ENCODE results near the gene PAM.

DNA sequence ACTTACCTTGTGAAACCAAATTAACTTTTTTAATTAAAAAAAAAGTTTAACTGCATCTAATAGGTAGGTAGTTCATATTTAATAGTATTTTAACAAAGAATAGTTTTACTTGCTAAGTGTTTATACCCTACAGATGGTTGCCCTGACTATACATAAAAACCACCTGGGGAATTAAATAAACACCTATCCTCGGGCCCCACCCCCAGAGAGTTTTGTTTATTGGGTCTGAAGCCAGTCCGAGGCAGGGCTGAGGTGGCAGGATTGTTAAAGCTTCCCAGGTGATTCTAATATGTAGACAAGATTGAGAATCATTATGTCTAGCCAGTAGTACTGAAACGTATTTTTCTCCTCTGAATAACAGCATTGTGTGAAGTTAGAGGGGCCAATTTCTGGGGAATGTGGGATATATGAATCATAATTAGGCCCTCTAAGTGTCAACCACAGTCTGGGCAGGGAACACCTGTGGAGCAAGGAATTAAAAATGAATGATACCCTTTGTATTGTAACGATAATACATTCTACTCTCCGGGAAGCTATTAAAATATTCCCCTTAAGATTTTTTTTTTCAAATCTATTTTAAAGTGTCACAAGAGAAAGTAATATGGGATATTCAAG lies 5.6 kb upstream of the PAM start:
- TF ChIP-seq, protein P1, sequence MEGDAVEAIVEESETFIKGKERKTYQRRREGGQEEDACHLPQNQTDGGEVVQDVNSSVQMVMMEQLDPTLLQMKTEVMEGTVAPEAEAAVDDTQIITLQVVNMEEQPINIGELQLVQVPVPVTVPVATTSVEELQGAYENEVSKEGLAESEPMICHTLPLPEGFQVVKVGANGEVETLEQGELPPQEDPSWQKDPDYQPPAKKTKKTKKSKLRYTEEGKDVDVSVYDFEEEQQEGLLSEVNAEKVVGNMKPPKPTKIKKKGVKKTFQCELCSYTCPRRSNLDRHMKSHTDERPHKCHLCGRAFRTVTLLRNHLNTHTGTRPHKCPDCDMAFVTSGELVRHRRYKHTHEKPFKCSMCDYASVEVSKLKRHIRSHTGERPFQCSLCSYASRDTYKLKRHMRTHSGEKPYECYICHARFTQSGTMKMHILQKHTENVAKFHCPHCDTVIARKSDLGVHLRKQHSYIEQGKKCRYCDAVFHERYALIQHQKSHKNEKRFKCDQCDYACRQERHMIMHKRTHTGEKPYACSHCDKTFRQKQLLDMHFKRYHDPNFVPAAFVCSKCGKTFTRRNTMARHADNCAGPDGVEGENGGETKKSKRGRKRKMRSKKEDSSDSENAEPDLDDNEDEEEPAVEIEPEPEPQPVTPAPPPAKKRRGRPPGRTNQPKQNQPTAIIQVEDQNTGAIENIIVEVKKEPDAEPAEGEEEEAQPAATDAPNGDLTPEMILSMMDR (IDR thresholded peaks at IDR 0.05), result no peak
- TF ChIP-seq POLR2A (IDR thresholded peaks at IDR 0.05), result no peak

Data from heart left ventricle (tissue), 13 donors.